DMS 273 treated with DMSO at 0.1 percent for 48 hours (cell line): ENCODE data around the gene TIGD4.
"Not testable (repeated sequence)": the region's sequence is repeated elsewhere in the genome, so short reads cannot be mapped to it uniquely, and the experiment has no call there.

Source experiments
- DNase-seq: peaks from one replicate; lab custom pipeline; 2025; lab: John Stamatoyannopoulos, UW

TIGD4 gene

GRCh38 chr4:152780267-152780778 lies 793 bp upstream of the TIGD4 start:
- DNase-seq = no peak

GRCh38 chr4:152778656-152779512 lies 646 bp downstream of the TIGD4 start:
- DNase-seq = no peak

- no peak for DNase-seq
Measured at GRCh38 chr4:152777488-152777887, 2.0 kb downstream of the TIGD4 start.

- DNase-seq = no peak
Measured at GRCh38 chr4:152776352-152776751, 3.2 kb downstream of the TIGD4 start.

GRCh38 chr4:152773953-152774352 lies 5.6 kb downstream of the TIGD4 start:
- DNase-seq = no peak

- DNase-seq = no peak
Measured at GRCh38 chr4:152773339-152773738, 6.2 kb downstream of the TIGD4 start.

- no peak for DNase-seq
Measured at GRCh38 chr4:152771741-152772533, 7.6 kb downstream of the TIGD4 start.

GRCh38 chr4:152765069-152765737 lies 14.3 kb downstream of the TIGD4 start:
- not testable (repeated sequence) for DNase-seq

- DNase-seq = no peak
Measured at GRCh38 chr4:152763796-152764195, 15.7 kb downstream of the TIGD4 start.

- no peak for DNase-seq
Measured at GRCh38 chr4:152748619-152749018, 30.9 kb downstream of the TIGD4 start.

GRCh38 chr4:152747444-152747843 lies 32.1 kb downstream of the TIGD4 start:
- DNase-seq = no peak

GRCh38 chr4:152738827-152739226 lies 40.7 kb downstream of the TIGD4 start:
- DNase-seq = no peak

GRCh38 chr4:152735906-152736305 lies 43.6 kb downstream of the TIGD4 start:
- DNase-seq = no peak

GRCh38 chr4:152735396-152735859 lies 44.1 kb downstream of the TIGD4 start:
- no peak for DNase-seq

- no peak for DNase-seq
Measured at GRCh38 chr4:152734699-152735050, 44.9 kb downstream of the TIGD4 start.

- no peak for DNase-seq
Measured at GRCh38 chr4:152734015-152734698, 45.4 kb downstream of the TIGD4 start.

GRCh38 chr4:152731997-152732396 lies 47.5 kb downstream of the TIGD4 start:
- DNase-seq = no peak

GRCh38 chr4:152729466-152729865 lies 50.1 kb downstream of the TIGD4 start:
- DNase-seq = no peak

GRCh38 chr4:152728343-152728742 lies 51.2 kb downstream of the TIGD4 start:
- DNase-seq = no peak

- DNase-seq = no peak
Measured at GRCh38 chr4:152727784-152728183, 51.7 kb downstream of the TIGD4 start.

GRCh38 chr4:152724494-152724893 lies 55.0 kb downstream of the TIGD4 start:
- no peak for DNase-seq

- DNase-seq = no peak
Measured at GRCh38 chr4:152723236-152723635, 56.3 kb downstream of the TIGD4 start.
